ENCODE measurements around the gene PRR22. TPM values are rescaled to one million over a fixed set of nuclear protein-coding genes. Genes with fewer than 3 reads are reported as not detected.

Gene PRR22
- total and polyA plus RNA-seq, 12 donors = 0.28 to 16.7 (median 1.3) TPM; not detected in 1

DNA sequence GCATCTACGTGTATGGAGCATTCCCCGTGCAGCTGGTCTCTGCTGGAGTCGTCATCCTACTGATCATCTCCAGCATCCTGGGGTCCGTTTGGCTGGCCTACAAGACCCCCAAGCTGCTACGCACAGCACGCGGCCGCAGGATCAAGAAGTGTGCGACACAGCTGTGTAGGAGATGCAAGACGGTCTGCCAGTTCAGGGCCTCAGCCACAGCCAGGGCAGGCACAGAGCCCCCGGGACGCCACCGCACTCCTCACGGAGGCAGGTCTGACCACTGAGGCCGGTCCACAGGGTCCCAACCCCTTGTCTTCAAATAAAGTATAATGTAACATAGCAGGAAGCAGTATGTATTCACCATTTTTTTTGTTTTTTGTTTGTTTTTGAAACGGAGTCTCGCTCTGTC, 6.1 kb downstream of the PRR22 start:
- H3K4me1 ChIP-seq (replicated peaks in 1 of 2) = no peaks in the 10 kb centered on the region
- no peaks in the 10 kb centered on the region for H3K36me3 ChIP-seq (replicated peaks in 1 of 2)
- H3K27me3 ChIP-seq = no peaks in the 10 kb centered on the region
- no peak for DNase-seq
- no peak for TF ChIP-seq POLR2A (IDR thresholded peaks at IDR 0.05)
- TF ChIP-seq, protein P1, sequence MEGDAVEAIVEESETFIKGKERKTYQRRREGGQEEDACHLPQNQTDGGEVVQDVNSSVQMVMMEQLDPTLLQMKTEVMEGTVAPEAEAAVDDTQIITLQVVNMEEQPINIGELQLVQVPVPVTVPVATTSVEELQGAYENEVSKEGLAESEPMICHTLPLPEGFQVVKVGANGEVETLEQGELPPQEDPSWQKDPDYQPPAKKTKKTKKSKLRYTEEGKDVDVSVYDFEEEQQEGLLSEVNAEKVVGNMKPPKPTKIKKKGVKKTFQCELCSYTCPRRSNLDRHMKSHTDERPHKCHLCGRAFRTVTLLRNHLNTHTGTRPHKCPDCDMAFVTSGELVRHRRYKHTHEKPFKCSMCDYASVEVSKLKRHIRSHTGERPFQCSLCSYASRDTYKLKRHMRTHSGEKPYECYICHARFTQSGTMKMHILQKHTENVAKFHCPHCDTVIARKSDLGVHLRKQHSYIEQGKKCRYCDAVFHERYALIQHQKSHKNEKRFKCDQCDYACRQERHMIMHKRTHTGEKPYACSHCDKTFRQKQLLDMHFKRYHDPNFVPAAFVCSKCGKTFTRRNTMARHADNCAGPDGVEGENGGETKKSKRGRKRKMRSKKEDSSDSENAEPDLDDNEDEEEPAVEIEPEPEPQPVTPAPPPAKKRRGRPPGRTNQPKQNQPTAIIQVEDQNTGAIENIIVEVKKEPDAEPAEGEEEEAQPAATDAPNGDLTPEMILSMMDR (IDR thresholded peaks at IDR 0.05) = no peak
- whole genome bisulfite sequencing, 4 donors = 84 to 89% (median 87%) methylated on average over 14 to 17 of the region's 17 CpGs
- no peaks in the 10 kb centered on the region for H3K9me3 ChIP-seq (replicated peaks in 1 of 3)
- H3K27ac ChIP-seq = no peak overlapping the region
- no peak overlapping the region for H3K4me3 ChIP-seq
- intact Hi-C loops (cut with DNase I) = no loop called here

DNA sequence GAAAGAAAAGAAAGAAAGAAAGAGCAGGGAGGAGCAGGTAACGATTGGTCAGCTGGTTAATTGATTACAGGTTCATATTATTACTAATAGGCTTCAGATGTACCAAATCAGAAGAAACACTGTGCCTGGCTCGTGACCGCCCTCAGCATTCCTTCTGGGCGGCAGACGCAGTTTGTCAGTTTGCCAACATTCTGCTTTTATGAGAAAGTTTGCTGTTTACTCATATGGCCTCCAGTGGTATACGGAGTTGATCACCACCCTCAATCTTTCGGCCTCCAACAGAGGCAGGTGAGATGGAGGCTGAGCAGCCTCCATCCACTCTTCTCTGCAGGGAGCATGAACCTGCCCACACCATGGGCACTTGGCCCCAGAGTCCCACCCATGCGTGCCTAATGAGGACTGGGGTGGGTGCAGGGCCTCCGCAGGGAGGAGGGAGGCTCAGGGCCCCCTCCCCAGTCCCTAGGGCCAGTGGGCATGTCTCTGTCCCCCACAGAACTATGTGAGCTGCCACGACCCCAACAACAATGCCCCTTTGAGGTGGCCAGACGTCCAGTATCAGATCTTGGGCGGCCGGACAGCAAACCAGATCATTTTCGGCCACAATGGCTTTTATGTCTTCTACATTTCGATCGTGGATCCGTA, 8.8 kb downstream of the PRR22 start:
- H3K9me3 ChIP-seq (replicated peaks in 1 of 3) = no peaks in the 10 kb centered on the region
- 60 to 73% (median 70%) methylated on average over 7 to 17 of the region's 17 CpGs for WGBS, 4 donors
- H3K4me1 ChIP-seq (replicated peaks in 1 of 2) = no peaks in the 10 kb centered on the region
- no peaks in the 10 kb centered on the region for H3K27me3 ChIP-seq
- intact Hi-C loops (cut with DNase I) = no loop called here
- H3K27ac ChIP-seq = no peak overlapping the region
- no peak overlapping the region for H3K4me3 ChIP-seq
- H3K36me3 ChIP-seq (replicated peaks in 1 of 2) = no peaks in the 10 kb centered on the region
- TF ChIP-seq POLR2A (IDR thresholded peaks at IDR 0.05) = no peak
- TF ChIP-seq, protein P1 (IDR thresholded peaks at IDR 0.05) = no peak
- no peak for DNase-seq

DNA sequence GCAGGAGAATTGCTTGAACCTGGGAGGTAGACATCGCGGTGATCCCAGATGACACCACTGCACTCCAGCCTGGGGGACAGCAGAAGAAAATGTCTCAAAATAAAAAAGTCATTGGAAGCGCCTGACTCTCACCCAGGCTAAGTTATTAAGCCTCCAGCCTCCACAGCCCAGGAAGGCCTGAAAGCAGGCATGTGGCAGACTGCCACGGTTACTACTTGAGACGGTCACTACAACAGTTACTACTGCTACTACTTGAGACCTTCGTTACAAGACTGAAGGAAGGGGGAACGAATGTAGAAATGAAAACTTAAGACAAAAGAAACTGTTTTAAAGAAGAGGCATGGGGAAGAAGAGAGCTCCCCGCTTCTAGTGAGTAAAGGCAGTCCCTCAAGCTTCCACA, 9.6 kb downstream of the PRR22 start:
- TF ChIP-seq, protein P1 (IDR thresholded peaks at IDR 0.05) = no peak
- TF ChIP-seq POLR2A (IDR thresholded peaks at IDR 0.05) = no peak
- intact Hi-C loops (cut with DNase I) = no loop called here
- Histone ChIP-seq H3K4me1 (replicated peaks in 1 of 2) (no peaks in the 10 kb centered on the region), H3K27me3 (no peaks in the 10 kb centered on the region), H3K9me3 (replicated peaks in 1 of 3) (no peaks in the 10 kb centered on the region), H3K4me3 (no peak overlapping the region), H3K36me3 (replicated peaks in 1 of 2) (no peaks in the 10 kb centered on the region), H3K27ac (no peak overlapping the region)
- WGBS, 4 donors = 82 to 87% (median 86%) methylated on average over 8 of the region's 8 CpGs
- DNase-seq = no peak

DNA sequence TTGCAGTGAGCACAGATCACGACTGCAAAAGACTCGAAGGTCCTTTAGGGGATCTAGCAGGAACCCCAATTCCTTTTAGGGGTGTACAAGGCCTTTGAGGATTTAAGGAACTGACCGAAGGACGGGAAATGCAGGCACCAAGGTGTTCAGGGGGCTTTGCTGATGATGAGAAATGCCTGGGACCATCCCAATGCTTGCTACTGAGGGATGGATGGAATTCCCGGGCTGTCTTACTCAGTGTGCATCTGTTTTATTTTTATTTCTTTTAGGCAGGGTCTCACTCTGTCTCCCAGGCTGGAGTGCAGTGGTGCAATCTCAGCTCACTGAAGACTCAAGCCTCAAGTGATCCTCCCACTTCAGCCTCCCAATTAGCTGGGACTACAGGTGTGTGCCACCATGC, 11.3 kb downstream of the PRR22 start:
- no peaks in the 10 kb centered on the region for H3K4me1 ChIP-seq (replicated peaks in 1 of 2)
- H3K9me3 ChIP-seq (replicated peaks in 1 of 3) = no peaks in the 10 kb centered on the region
- TF ChIP-seq POLR2A (IDR thresholded peaks at IDR 0.05) = no peak
- TF ChIP-seq, protein P1 (IDR thresholded peaks at IDR 0.05) = no peak
- 70 to 80% (median 76%) methylated on average over 5 of the region's 5 CpGs for WGBS, 4 donors
- H3K27ac ChIP-seq = no peak overlapping the region
- DNase-seq = no peak
- no peak overlapping the region for H3K4me3 ChIP-seq
- intact Hi-C loops (cut with DNase I) = no loop called here
- H3K36me3 ChIP-seq (replicated peaks in 1 of 2) = no peaks in the 10 kb centered on the region
- H3K27me3 ChIP-seq = no peaks in the 10 kb centered on the region
